Uterus (tissue), 4 donors: ENCODE measurements around the gene UBIAD1. TPM values are rescaled to one million over a fixed set of nuclear protein-coding genes. Genes with fewer than 3 reads are reported as not detected.

Experiments
- DNase-seq, 2 donors: peaks; one replicate each; pipeline ENCODE4 v3.0.0-alpha.2; 2019 to 2020
- H3K27ac ChIP-seq, 2 donors: fragments of 200-600 bp; sonication (generic); 1 replicate in 1 of 2; 2 replicates in 1 of 2; pipeline ENCODE4 v1.5.1; 2016 to 2018
- H3K27me3 ChIP-seq, 2 donors: fragments of 200-600 bp; sonication (generic); one replicate each; pipeline ENCODE4 v1.5.1; 2018 to 2019; ENCODE audit warnings: control low read depth in 1 of 2
- H3K36me3 ChIP-seq, 2 donors: fragments of 200-600 bp; sonication (generic); one replicate each; pipeline ENCODE4 v1.5.1; 2019; ENCODE audit warnings: control low read depth in 1 of 2
- H3K4me1 ChIP-seq, 2 donors: fragments of 200-600 bp; sonication (generic); one replicate each; pipeline ENCODE4 v1.5.1; 2018 to 2019; ENCODE audit warnings: control low read depth in 1 of 2
- H3K4me3 ChIP-seq, 2 donors: fragments of 200-600 bp; sonication (generic); 1 replicate in 1 of 2; 2 replicates in 1 of 2; pipeline ENCODE4 v1.5.1; 2018 to 2019; ENCODE audit warnings: mild to moderate bottlenecking in 1 of 2
- H3K9me3 ChIP-seq, 2 donors: fragments of 200-600 bp; sonication (generic); one replicate each; pipeline ENCODE4 v1.5.1; 2019; ENCODE audit warnings: control low read depth in 1 of 2
- CTCF ChIP-seq, 4 experiments: fragments of 200-600 bp in 2 of 4; fragments of 450-650 bp in 2 of 4; sonication (generic) in 2 of 4; IDR thresholded peaks; one replicate each; pipeline ENCODE4 v1.5.1; 2016 to 2019; ENCODE audit warnings: antibody characterized with exemption in 4 of 4, mild to moderate bottlenecking in 2 of 4, moderate library complexity in 1 of 4
- POLR2A ChIP-seq, 2 donors: fragments of 450-650 bp; IDR thresholded peaks; one replicate each; pipeline ENCODE4 v1.6.1; 2016; ENCODE audit warnings: antibody characterized with exemption in 2 of 2, mild to moderate bottlenecking in 1 of 2, moderate library complexity in 1 of 2
- intact Hi-C: fragments of 100-400 bp; cut with DNase I; formaldehyde crosslinking; loops from one replicate; pipeline ENCODE4 v1.15.1; 2023; ENCODE audit warnings: low total_unique reads
- total RNA-seq, 4 donors: library from RNA; depleted of rRNA in 3 of 4; stranded (reverse); fragments of >200 nt in 3 of 4; gene quantifications; one replicate each; pipeline versions ENCODE4 v1.1.0 to v1.2.4, GENCODE V29; 2014 to 2023
- donor health status: DM: yes; HTN: yes; CAD: no.

Gene UBIAD1
- total RNA-seq, 4 donors from 2014 or later, result 1.2 to 21.2 (median 7.4) TPM

- TF ChIP-seq POLR2A (IDR thresholded peaks at IDR 0.05) (no peak), CTCF (IDR thresholded peaks at IDR 0.05) (no peak)
- Histone ChIP-seq H3K27me3 (no peaks in the 10 kb centered on the region), H3K4me1 (no peaks in the 10 kb centered on the region), H3K36me3 (no peaks in the 10 kb centered on the region), H3K4me3 (no peak overlapping the region), H3K27ac (no peak overlapping the region), H3K9me3 (no peaks in the 10 kb centered on the region)
- DNase-seq, result no peak
- intact Hi-C loops, result no loop called here
These were observed 20.5 kb upstream of the UBIAD1 start for GRCh38 chr1:11252538-11252937.

GRCh38 chr1:11253226-11253625 is 19.8 kb upstream of the UBIAD1 start:
- intact Hi-C loops, result no loop called here
- DNase-seq, result no peak
- TF ChIP-seq POLR2A (IDR thresholded peaks at IDR 0.05) (no peak), CTCF (IDR thresholded peaks at IDR 0.05) (no peak)
- Histone ChIP-seq H3K4me1 (no peaks in the 10 kb centered on the region), H3K4me3 (no peak overlapping the region), H3K36me3 (no peaks in the 10 kb centered on the region), H3K27me3 (no peaks in the 10 kb centered on the region), H3K27ac (no peak overlapping the region), H3K9me3 (no peaks in the 10 kb centered on the region)

GRCh38 chr1:11256299-11256698 is 16.7 kb upstream of the UBIAD1 start:
- Histone ChIP-seq H3K4me3 (no peak overlapping the region), H3K36me3 (no peaks in the 10 kb centered on the region), H3K27me3 (no peaks in the 10 kb centered on the region), H3K4me1 (peaks cover 0 to 1% of the 10 kb centered on the region in 2 donors), H3K9me3 (no peaks in the 10 kb centered on the region), H3K27ac (no peak overlapping the region)
- no peak for TF ChIP-seq POLR2A (IDR thresholded peaks at IDR 0.05)
- TF ChIP-seq CTCF (IDR thresholded peaks at IDR 0.05), result no peak
- no peak for DNase-seq
- intact Hi-C loops, result no loop called here

GRCh38 chr1:11262171-11263049 is 10.6 kb upstream of the UBIAD1 start, which contains the start of gene MTOR:
MTOR (minus strand) TSS chr1:11262551; CDS start chr1:11259409, 3,142 bp downstream.
- intact Hi-C loops, result no loop called here
- peak; percentile 98 to 99 for DNase-seq
- Histone ChIP-seq H3K4me3 (peak within 1 kb of the TSS; percentile 83 to 100), H3K9me3 (no peaks in the 10 kb centered on the region), H3K4me1 (peaks cover 0 to 3% of the 10 kb centered on the region in 2 donors), H3K27ac (peak within 1 kb of the TSS; percentile 82 to 85), H3K36me3 (no peaks in the 10 kb centered on the region), H3K27me3 (no peaks in the 10 kb centered on the region)
- peak in 2 of 4 experiments; percentile 5 to 6 for TF ChIP-seq CTCF (IDR thresholded peaks at IDR 0.05)
- peak in 1 of 2 donors; percentile 53 for TF ChIP-seq POLR2A (IDR thresholded peaks at IDR 0.05)
